ENCODE results near the gene TMEM212. TPM values are rescaled to one million over a fixed set of nuclear protein-coding genes. Genes with fewer than 3 reads are reported as not detected.
A peak's percentile ranks its signal among the peaks of the same experiment; 100 is the strongest.

Gene TMEM212
- total and polyA plus RNA-seq, 9 of the 15 experiments (the other 6 are each of a cell fraction or from before 2014, with no cell fraction given): not detected

GRCh38 chr3:171809861-171810628 lies 33.1 kb upstream of the TMEM212 start, which contains the start of gene PLD1 (continued):
- TF ChIP-seq HBP1 (CRISPR knock-in tag; IDR thresholded peaks at IDR 0.05) (no peak), ZBED1 (IDR thresholded peaks at IDR 0.05) (0 out of 2 replicates have a peak, but pooled peaks have one; percentile 44), ZNF507 (tag; conservative IDR thresholded peaks at IDR 0.05) (no peak), TOE1 (IDR thresholded peaks at IDR 0.05; ENCODE audit: borderline replicate concordance) (no peak), TOE1 (CRISPR knock-in tag; IDR thresholded peaks at IDR 0.05; ENCODE audit: borderline replicate concordance, low read depth) (peak; percentile 84; the same call in 1 of the 2 replicates), PPARD (CRISPR knock-in tag; IDR thresholded peaks at IDR 0.05) (no peak), VEZF1 (CRISPR knock-in tag; IDR thresholded peaks at IDR 0.05) (peak; percentile 93), LARP7 (IDR thresholded peaks at IDR 0.05) (0 out of 2 replicates have a peak, but pooled peaks have one; percentile 5), ELF1 (tag; IDR thresholded peaks at IDR 0.05) (peak; percentile 85), FOXM1 (IDR thresholded peaks at IDR 0.05; ENCODE audit: low read depth) (no peak), FOXM1 (CRISPR knock-in tag; IDR thresholded peaks at IDR 0.05; ENCODE audit: low read depth) (0 out of 2 replicates have a peak, but pooled peaks have one; percentile 40), REST (IDR thresholded peaks at IDR 0.05; ENCODE audit: borderline replicate concordance) (no peak), REST (CRISPR knock-in tag; IDR thresholded peaks at IDR 0.05; ENCODE audit: low read depth) (peak; percentile 81; the same call in 1 of the 2 replicates), SOX6 (IDR thresholded peaks at IDR 0.05) (peak; percentile 26; the same call in 1 of the 2 replicates), MYC (IDR thresholded peaks at IDR 0.05; ENCODE audit: low read depth, low read length) (peak; percentile 39; the same call in 1 of the 2 replicates), MYC (CRISPR knock-in tag; IDR thresholded peaks at IDR 0.05; ENCODE audit: borderline replicate concordance, low read depth) (peak; percentile 81)
